Nephron progenitor cell (in vitro differentiated cells): ENCODE data around the gene COL26A1.

Experiments
- DNase-seq: peaks from one replicate; pipeline ENCODE4 v3.0.0; 2021
- H3K27ac Mint-ChIP-seq: 2 replicates; pipeline ENCODE4 v1.8.0; 2021; ENCODE audit warnings: mild to moderate bottlenecking, moderate library complexity, mixed read lengths
- H3K27me3 Mint-ChIP-seq: 2 replicates; pipeline ENCODE4 v1.8.0; 2021; ENCODE audit warnings: mild to moderate bottlenecking, low read depth, mixed read lengths; ENCODE audit not compliant: poor library complexity
- H3K36me3 Mint-ChIP-seq: 2 replicates; pipeline ENCODE4 v1.8.0; 2021; ENCODE audit warnings: low read depth, mixed read lengths
- H3K4me1 Mint-ChIP-seq: 2 replicates; pipeline ENCODE4 v1.8.0; 2021; ENCODE audit warnings: mixed read lengths
- H3K4me3 Mint-ChIP-seq: 2 replicates; pipeline ENCODE4 v1.8.0; 2021; ENCODE audit warnings: mild to moderate bottlenecking, moderate library complexity, mixed read lengths
- H3K9me3 Mint-ChIP-seq: 2 replicates; pipeline ENCODE4 v1.8.0; 2021; ENCODE audit warnings: mild to moderate bottlenecking, moderate library complexity, mixed read lengths
- CTCF ChIP-seq: fragments of 200-600 bp; sonication (generic); IDR thresholded peaks from 2 replicates; pipeline ENCODE4 v1.5.0; 2021; ENCODE audit warnings: antibody characterized with exemption

Gene COL26A1

GRCh38 chr7:101507327-101507726 lies 144.7 kb downstream of the COL26A1 start:
- no peak for DNase-seq
- Mint-ChIP-seq H3K4me1 (peaks cover 37% of the 10 kb centered on the region), H3K27ac (peak overlapping the region; percentile 52), H3K9me3 (no peaks in the 10 kb centered on the region), H3K27me3 (peaks cover 9% of the 10 kb centered on the region), H3K36me3 (peaks cover 18% of the 10 kb centered on the region), H3K4me3 (peak overlapping the region; percentile 24)
- no peak for TF ChIP-seq CTCF

GRCh38 chr7:101507791-101508252 lies 145.1 kb downstream of the COL26A1 start:
- DNase-seq = peak; percentile 73
- TF ChIP-seq CTCF = peak; percentile 92
- H3K4me3 Mint-ChIP-seq = peak overlapping the region; percentile 24
- H3K4me1 Mint-ChIP-seq = peaks cover 37% of the 10 kb centered on the region
- no peaks in the 10 kb centered on the region for H3K9me3 Mint-ChIP-seq
- peaks cover 18% of the 10 kb centered on the region for H3K36me3 Mint-ChIP-seq
- peak overlapping the region; percentile 52 for H3K27ac Mint-ChIP-seq
- peaks cover 9% of the 10 kb centered on the region for H3K27me3 Mint-ChIP-seq

- Mint-ChIP-seq H3K4me3 (no peak overlapping the region), H3K9me3 (no peaks in the 10 kb centered on the region), H3K27me3 (peaks cover 1% of the 10 kb centered on the region), H3K36me3 (peaks cover 14% of the 10 kb centered on the region), H3K4me1 (peaks cover 27% of the 10 kb centered on the region), H3K27ac (no peak overlapping the region)
- no peak for DNase-seq
- no peak for TF ChIP-seq CTCF
Measured at GRCh38 chr7:101510297-101510696, 147.6 kb downstream of the COL26A1 start.

GRCh38 chr7:101511965-101512364 lies 149.3 kb downstream of the COL26A1 start:
- no peak for DNase-seq
- Mint-ChIP-seq H3K4me3 (no peak overlapping the region), H3K9me3 (no peaks in the 10 kb centered on the region), H3K36me3 (peaks cover 24% of the 10 kb centered on the region), H3K4me1 (peaks cover 23% of the 10 kb centered on the region), H3K27me3 (no peaks in the 10 kb centered on the region), H3K27ac (no peak overlapping the region)
- no peak for TF ChIP-seq CTCF

- peaks cover 6% of the 10 kb centered on the region for H3K27me3 Mint-ChIP-seq
- peaks cover 50% of the 10 kb centered on the region for H3K4me1 Mint-ChIP-seq
Measured at GRCh38 chr7:101516851-101517250, 154.2 kb downstream of the COL26A1 start.

More at GRCh38 chr7:101516851-101517250, 154.2 kb downstream of the COL26A1 start:
- no peak overlapping the region for H3K27ac Mint-ChIP-seq
- TF ChIP-seq CTCF = no peak
- peaks cover 5% of the 10 kb centered on the region for H3K9me3 Mint-ChIP-seq
- no peak overlapping the region for H3K4me3 Mint-ChIP-seq
- DNase-seq = no peak
- peaks cover 39% of the 10 kb centered on the region for H3K36me3 Mint-ChIP-seq
